ENCODE data around the gene WNT9A. TPM values are rescaled to one million over a fixed set of nuclear protein-coding genes. Genes with fewer than 3 reads are reported as not detected.

Gene WNT9A
- total RNA-seq, 1 donor from 2014 or later = 13.8 TPM

DNA sequence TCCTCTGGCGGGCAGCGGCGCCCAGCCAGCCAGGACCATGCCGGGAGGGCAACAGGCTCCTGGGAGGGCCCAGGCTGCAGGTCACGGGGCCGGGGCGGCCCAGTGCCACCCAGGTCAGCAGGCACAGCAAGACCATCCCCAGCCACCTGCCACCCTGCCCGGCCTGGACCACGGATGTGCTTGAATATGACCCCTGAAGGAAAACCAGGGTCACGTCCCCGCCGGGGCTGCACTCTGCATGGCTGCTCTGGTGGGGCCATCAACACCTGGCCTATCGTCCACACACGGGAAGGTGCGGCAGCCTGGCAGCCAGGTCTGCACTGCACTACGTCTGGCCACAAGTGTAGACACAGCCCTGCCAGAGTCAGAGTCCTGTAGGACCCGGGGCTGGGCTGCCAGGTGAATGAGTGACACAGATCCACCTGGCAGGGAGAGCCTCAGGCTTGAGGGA is 6.9 kb downstream of the WNT9A start:
- DNase-seq = peak; percentile 21

GRCh38 chr1:227939791-227940771 is 7.7 kb downstream of the WNT9A start:
- peaks cover 29% of the 10 kb centered on the region for H3K4me1 Mint-ChIP-seq (ENCODE audit: low read depth, unreplicated experiment)
- H3K9me3 Mint-ChIP-seq (ENCODE audit: unreplicated experiment) = peaks cover 19% of the 10 kb centered on the region

More for the DNA sequence above, 6.9 kb downstream of the WNT9A start:
- Mint-ChIP-seq H3K4me3 (ENCODE audit: unreplicated experiment) (no peak overlapping the region), H3K27me3 (ENCODE audit: unreplicated experiment) (peaks cover 21% of the 10 kb centered on the region), H3K9me3 (ENCODE audit: unreplicated experiment) (peaks cover 16% of the 10 kb centered on the region), H3K4me1 (ENCODE audit: low read depth, unreplicated experiment) (peaks cover 30% of the 10 kb centered on the region), H3K27ac (ENCODE audit: unreplicated experiment) (peak overlapping the region; percentile 59), H3K36me3 (ENCODE audit: unreplicated experiment) (peaks cover 9% of the 10 kb centered on the region)
- no peak for TF ChIP-seq CTCF (IDR thresholded peaks at IDR 0.05; ENCODE audit: partially characterized antibody, unreplicated experiment)

DNA sequence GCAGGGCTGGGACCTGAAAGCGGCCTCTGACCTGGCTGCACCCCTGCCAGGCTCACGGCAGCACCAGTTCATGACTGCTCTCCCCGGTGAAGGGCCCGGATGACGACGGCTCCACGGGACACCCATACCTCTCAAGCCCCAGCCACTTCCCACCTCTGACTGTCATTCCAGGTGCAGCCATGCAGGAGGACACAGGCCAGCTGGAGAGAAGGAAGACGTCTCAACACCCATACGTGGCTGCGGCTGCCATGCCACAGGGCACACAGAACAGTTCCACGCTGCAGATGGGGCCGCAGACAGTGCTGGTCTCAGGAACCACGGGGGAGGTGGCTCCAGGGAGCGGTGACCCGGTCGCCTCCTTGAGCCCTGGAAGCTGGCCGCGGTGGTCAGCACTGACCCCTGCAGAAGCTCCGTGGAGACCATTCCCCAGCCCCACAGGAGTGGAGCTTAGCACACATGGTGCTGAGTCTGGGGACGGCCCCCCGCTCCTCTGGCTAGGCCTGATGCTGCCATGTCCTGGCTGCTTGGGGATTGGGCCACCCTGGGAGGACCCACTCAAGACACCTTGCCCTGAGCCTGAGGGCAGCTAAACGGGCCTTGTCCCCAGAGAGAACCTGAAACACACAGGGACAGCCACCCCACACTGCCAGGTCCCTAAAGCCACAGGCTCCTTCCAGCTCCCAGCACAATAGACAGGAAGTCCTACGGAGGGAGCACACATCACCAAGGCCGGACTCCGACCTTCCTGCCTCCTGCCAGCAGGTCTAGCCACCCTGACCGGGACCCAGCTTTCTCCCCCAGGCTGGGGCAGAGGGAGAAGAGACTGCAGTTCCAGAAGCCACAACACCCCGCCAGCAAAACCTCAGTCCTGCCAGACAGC is 8.6 kb downstream of the WNT9A start:
- TF ChIP-seq CTCF (IDR thresholded peaks at IDR 0.05; ENCODE audit: partially characterized antibody, unreplicated experiment) = no peak
- Mint-ChIP-seq H3K27ac (ENCODE audit: unreplicated experiment) (no peak overlapping the region), H3K27me3 (ENCODE audit: unreplicated experiment) (peaks cover 25% of the 10 kb centered on the region), H3K36me3 (ENCODE audit: unreplicated experiment) (peaks cover 19% of the 10 kb centered on the region), H3K9me3 (ENCODE audit: unreplicated experiment) (peaks cover 19% of the 10 kb centered on the region), H3K4me3 (ENCODE audit: unreplicated experiment) (no peak overlapping the region), H3K4me1 (ENCODE audit: low read depth, unreplicated experiment) (peaks cover 35% of the 10 kb centered on the region)
- no peak for DNase-seq

More at GRCh38 chr1:227939791-227940771, 7.7 kb downstream of the WNT9A start:
- peaks cover 15% of the 10 kb centered on the region for H3K36me3 Mint-ChIP-seq (ENCODE audit: unreplicated experiment)
- peaks cover 21% of the 10 kb centered on the region for H3K27me3 Mint-ChIP-seq (ENCODE audit: unreplicated experiment)
- H3K4me3 Mint-ChIP-seq (ENCODE audit: unreplicated experiment) = no peak overlapping the region
- H3K27ac Mint-ChIP-seq (ENCODE audit: unreplicated experiment) = no peak overlapping the region
- TF ChIP-seq CTCF (IDR thresholded peaks at IDR 0.05; ENCODE audit: partially characterized antibody, unreplicated experiment) = no peak
- DNase-seq = peak; percentile 24

DNA sequence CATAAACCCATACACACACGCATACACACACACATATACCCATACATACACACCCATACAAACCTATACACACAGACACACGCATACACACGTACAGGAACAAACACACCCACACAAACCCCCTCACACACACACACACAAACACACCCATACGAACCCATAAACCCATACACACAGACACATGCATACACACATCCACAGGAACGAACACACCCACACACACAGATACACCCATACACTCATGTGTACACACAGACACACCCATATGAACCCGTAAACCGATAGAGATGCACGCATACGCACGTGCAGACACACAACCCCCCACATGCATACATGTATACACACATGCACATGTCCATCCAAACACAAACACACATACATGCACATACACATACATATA is 9.5 kb downstream of the WNT9A start:
- H3K36me3 Mint-ChIP-seq (ENCODE audit: unreplicated experiment) = peaks cover 19% of the 10 kb centered on the region
- peak overlapping the region; percentile 3 for H3K27ac Mint-ChIP-seq (ENCODE audit: unreplicated experiment)
- H3K4me3 Mint-ChIP-seq (ENCODE audit: unreplicated experiment) = no peak overlapping the region
- H3K9me3 Mint-ChIP-seq (ENCODE audit: unreplicated experiment) = peaks cover 19% of the 10 kb centered on the region
- TF ChIP-seq CTCF (IDR thresholded peaks at IDR 0.05; ENCODE audit: partially characterized antibody, unreplicated experiment) = no peak
- peaks cover 31% of the 10 kb centered on the region for H3K4me1 Mint-ChIP-seq (ENCODE audit: low read depth, unreplicated experiment)
- no peak for DNase-seq
- H3K27me3 Mint-ChIP-seq (ENCODE audit: unreplicated experiment) = peaks cover 24% of the 10 kb centered on the region

All from glutamatergic neuron (in vitro differentiated cells).